RPMI7951 (cell line): ENCODE measurements around the gene ZNF230. TPM values are rescaled to one million over a fixed set of nuclear protein-coding genes. Genes with fewer than 3 reads are reported as not detected.
A peak's percentile ranks its signal among the peaks of the same experiment; 100 is the strongest.

Experiments
- DNase-seq: peaks from one replicate; pipeline ENCODE4 v3.0.0-alpha.2; 2012; ENCODE audit warnings: low read depth
- total RNA-seq: library from RNA; depleted of rRNA; stranded (reverse); fragments of >200 nt; shearing (Covaris generic); gene quantifications from 2 replicates; pipeline ENCODE4 v1.2.3, GENCODE V29; 2014; rRNA removed

ZNF230 gene
- total RNA-seq, 1 experiment from 2014 or later, result 5.0 TPM

GRCh38 chr19:44042147-44042546 lies 39.4 kb downstream of the ZNF230 start:
- no peak for DNase-seq

GRCh38 chr19:44050740-44051649 lies 48.2 kb downstream of the ZNF230 start:
- peak; percentile 23 for DNase-seq

- peak; percentile 96 for DNase-seq
These were observed 49.1 kb downstream of the ZNF230 start, which contains the start of gene ZNF223 for GRCh38 chr19:44051650-44052402. TSS of gene ZNF223 (plus strand) at chr19:44052036. CDS start at chr19:44055177, 3,141 bp downstream.

- DNase-seq, result no peak
These were observed 53.1 kb downstream of the ZNF230 start for GRCh38 chr19:44055870-44056269.

- no peak for DNase-seq
These were observed 56.5 kb downstream of the ZNF230 start for GRCh38 chr19:44059229-44059628.

GRCh38 chr19:44061038-44061437 lies 58.3 kb downstream of the ZNF230 start:
- no peak for DNase-seq

Other genes with a start within 250 kb of the ZNF230 start
- 17.0 and 39.3 TPM in 2 replicates for gene SMG9, start 248.0 kb upstream of the ZNF230 start, total RNA-seq
- 71.6 and 126 TPM in 2 replicates for gene KCNN4, start 222.0 kb upstream of the ZNF230 start, total RNA-seq
- gene LYPD5, start 200.5 kb upstream of the ZNF230 start, total RNA-seq, result 0.24 and 0.59 TPM in 2 replicates
- 8.6 and 9.4 TPM in 2 replicates for gene ZNF283, start 175.6 kb upstream of the ZNF230 start, total RNA-seq
- gene ZNF404, start 119.0 kb upstream of the ZNF230 start, total RNA-seq, result 1.2 and 1.4 TPM in 2 replicates
- 14.3 and 20.1 TPM in 2 replicates for gene ZNF45, start 67.7 kb upstream of the ZNF230 start, total RNA-seq
- 5.2 TPM in 2 replicates for gene ZNF221, start 51.7 kb upstream of the ZNF230 start, total RNA-seq
- gene ZNF155, start 18.8 kb upstream of the ZNF230 start, total RNA-seq, result 4.6 and 6.0 TPM in 2 replicates
- 4.8 and 6.2 TPM in 2 replicates for gene ZNF222, start 22.4 kb downstream of the ZNF230 start, total RNA-seq
- gene ZNF223, start 49.1 kb downstream of the ZNF230 start, total RNA-seq, result 3.6 and 5.3 TPM in 2 replicates
- gene ZNF284, start 69.2 kb downstream of the ZNF230 start, total RNA-seq, result 3.4 and 3.5 TPM in 2 replicates
- gene ZNF224, start 91.4 kb downstream of the ZNF230 start, total RNA-seq, result 13.2 and 15.7 TPM in 2 replicates
- gene ZNF225, start 110.4 kb downstream of the ZNF230 start, total RNA-seq, result 3.1 and 4.1 TPM in 2 replicates
- 6.7 and 7.0 TPM in 2 replicates for gene ZNF234, start 138.6 kb downstream of the ZNF230 start, total RNA-seq
- 31.1 and 32.9 TPM in 2 replicates for gene ZNF226, start 162.1 kb downstream of the ZNF230 start, total RNA-seq
- gene ZNF227, start 209.6 kb downstream of the ZNF230 start, total RNA-seq, result 18.6 and 23.3 TPM in 2 replicates